Upper lobe of left lung (tissue), 6 donors: ENCODE results near the gene PPP1R26. TPM values are rescaled to one million over a fixed set of nuclear protein-coding genes. Genes with fewer than 3 reads are reported as not detected.
"Not testable (repeated sequence)": the region's sequence is repeated elsewhere in the genome, so short reads cannot be mapped to it uniquely, and the experiment has no call there.

Experiments used
- ATAC-seq, 2 donors: fragments of 200-7000 bp; cut with Tn5 transposase; one replicate each; pipeline ENCODE4 v1.9.1; 2022; ENCODE audit warnings: mild to moderate bottlenecking in 2 of 2, moderate library complexity in 2 of 2; ENCODE audit not compliant: low FRiP score in 2 of 2
- DNase-seq, 2 donors: peaks; one replicate each; pipeline ENCODE4 v3.0.0-alpha.2; 2019 to 2020
- H3K27ac ChIP-seq, 4 donors: fragments of 200-600 bp; sonication (generic); one replicate each; pipeline ENCODE4 v1.5.1; 2016 to 2019
- H3K27me3 ChIP-seq, 4 donors: fragments of 200-600 bp; sonication (generic); one replicate each; pipeline ENCODE4 v1.5.1; 2017 to 2019
- H3K36me3 ChIP-seq, 4 donors: fragments of 200-600 bp; sonication (generic); one replicate each; pipeline ENCODE4 v1.5.1; 2016 to 2019
- H3K4me1 ChIP-seq, 4 donors: fragments of 200-600 bp; sonication (generic); one replicate each; pipeline ENCODE4 v1.5.1; 2018 to 2019
- H3K4me3 ChIP-seq, 4 donors: fragments of 200-600 bp; sonication (generic); one replicate each; pipeline ENCODE4 v1.5.1; 2017 to 2019; ENCODE audit warnings: mild to moderate bottlenecking in 2 of 4, moderate library complexity in 1 of 4
- H3K9me3 ChIP-seq, 4 donors: fragments of 200-600 bp; sonication (generic); one replicate each; pipeline ENCODE4 v1.5.1; 2018 to 2019
- CTCF ChIP-seq, 6 experiments: fragments of 450-650 bp in 4 of 6; fragments of 200-600 bp in 2 of 6; sonication (generic) in 2 of 6; IDR thresholded peaks; one replicate each; pipeline ENCODE4 v1.5.1; 2016 to 2019; ENCODE audit warnings: antibody characterized with exemption in 6 of 6
- EP300 ChIP-seq, 4 donors: sonication (generic); formaldehyde crosslinking; IDR thresholded peaks; one replicate each; pipeline ENCODE4 v1.5.1; 2017; ENCODE audit warnings: antibody characterized with exemption in 4 of 4, control low read depth in 2 of 4
- POLR2A ChIP-seq, 4 donors: fragments of 450-650 bp; IDR thresholded peaks; one replicate each; pipeline ENCODE4 v1.5.1; 2016 to 2017; ENCODE audit warnings: antibody characterized with exemption in 4 of 4, mild to moderate bottlenecking in 2 of 4
- POLR2AphosphoS5 ChIP-seq, 2 donors: sonication (generic); formaldehyde crosslinking; IDR thresholded peaks; one replicate each; pipeline ENCODE4 v1.5.1; 2017; ENCODE audit warnings: antibody characterized with exemption in 2 of 2
- WGBS, 2 donors: methylation state at CpG; one replicate each; pipeline ENCODE4 v1.1.5; 2017 to 2018; 5-methylcytosine and 5-hydroxymethylcytosine counted together
- total RNA-seq, 6 donors: library from RNA; depleted of rRNA in 4 of 6; stranded (reverse); fragments of >200 nt in 4 of 6; gene quantifications; one replicate each; pipeline versions ENCODE4 v1.1.0 to v1.2.1, GENCODE V29; 2016 to 2021
- donor health status: DM: no; HTN: no; CAD: no; lungs with moderate emphysema.
- donor health status: DM: no; HTN: yes; CAD: no; lungs with severe emphysema.

PPP1R26 gene
- total RNA-seq, 6 donors from 2014 or later: 25.6 to 48.6 (median 33.8) TPM

GRCh38 chr9:135533674-135534073 is 54.1 kb downstream of the PPP1R26 start:
- Histone ChIP-seq H3K4me3 (no peak overlapping the region), H3K27me3 (no peaks in the 10 kb centered on the region), H3K9me3 (no peaks in the 10 kb centered on the region), H3K27ac (peak overlapping the region in 1 of 4 donors; percentile 31), H3K36me3 (no peaks in the 10 kb centered on the region), H3K4me1 (no peaks in the 10 kb centered on the region)
- WGBS, 2 donors: 88 to 92% methylated on average over 12 of the region's 12 CpGs
- no peak for ATAC-seq
- no peak for TF ChIP-seq POLR2AphosphoS5 (IDR thresholded peaks at IDR 0.05)
- TF ChIP-seq EP300 (IDR thresholded peaks at IDR 0.05): no peak
- TF ChIP-seq POLR2A (IDR thresholded peaks at IDR 0.05): no peak
- peak in 1 of 2 donors; percentile 45 for DNase-seq

DNA sequence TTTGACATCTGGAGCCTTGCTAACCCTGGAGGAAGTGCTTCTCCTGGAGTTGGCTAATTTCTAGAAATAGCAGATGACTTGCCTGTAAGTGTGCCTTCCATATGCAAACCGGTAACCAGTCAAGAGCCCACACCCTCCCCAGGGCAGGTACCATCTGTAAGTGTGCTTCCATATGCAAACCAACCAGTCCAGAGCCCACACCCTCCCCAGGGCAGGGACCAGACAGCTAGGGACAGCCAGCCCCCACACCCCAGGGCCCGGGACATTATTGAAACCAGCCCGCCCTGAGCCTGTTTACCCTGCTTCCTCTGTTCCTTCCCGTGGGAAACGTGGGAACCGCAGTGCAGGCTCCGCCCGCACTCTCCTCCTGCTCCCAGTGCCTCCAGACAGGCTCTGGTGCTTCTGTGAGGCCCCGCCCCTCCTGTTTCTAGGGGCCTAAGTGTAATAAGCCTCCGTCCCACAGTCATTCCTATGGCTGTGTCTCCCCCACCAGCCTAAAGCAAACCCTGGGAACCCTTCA is 54.7 kb downstream of the PPP1R26 start:
- not testable (repeated sequence) for H3K4me1 ChIP-seq, H3K27me3 ChIP-seq, DNase-seq, ATAC-seq, H3K4me3 ChIP-seq, H3K36me3 ChIP-seq, H3K9me3 ChIP-seq
- H3K27ac ChIP-seq: peak overlapping the region in 1 of 4 donors; percentile 31
- WGBS, 2 donors: 21 to 28% methylated on average over 3 to 10 of the region's 10 CpGs

GRCh38 chr9:135534826-135535225 is 55.2 kb downstream of the PPP1R26 start:
- H3K4me3 ChIP-seq, ATAC-seq, H3K27ac ChIP-seq, H3K4me1 ChIP-seq, H3K36me3 ChIP-seq, DNase-seq, H3K27me3 ChIP-seq, H3K9me3 ChIP-seq: not testable (repeated sequence)
- WGBS, 2 donors: 86 to 92% methylated on average over 3 to 4 of the region's 4 CpGs

DNA sequence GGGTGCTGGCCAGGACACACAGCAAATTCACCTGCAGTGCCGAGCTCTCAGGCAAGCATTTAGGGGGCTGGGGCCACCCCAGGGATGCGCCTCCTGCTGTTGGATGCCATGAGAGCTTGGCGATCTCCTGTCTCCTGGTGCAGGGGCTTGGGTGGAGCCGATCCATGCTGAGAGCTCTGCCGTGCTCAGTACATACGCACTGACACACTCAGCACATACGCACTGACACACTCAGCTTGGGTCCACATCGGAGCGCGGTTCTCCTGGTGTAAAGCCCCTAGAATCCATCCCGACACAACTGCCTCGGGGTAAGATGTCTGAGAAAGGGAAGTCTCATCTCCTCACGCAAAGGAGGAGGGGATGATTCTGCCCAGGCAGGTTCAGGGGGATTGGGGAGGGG is 56.0 kb downstream of the PPP1R26 start:
- WGBS, 2 donors: 80 to 85% methylated on average over 6 to 8 of the region's 13 CpGs
- H3K27me3 ChIP-seq, DNase-seq: not testable (repeated sequence)

GRCh38 chr9:135536216-135536615 is 56.6 kb downstream of the PPP1R26 start:
- no peak for ATAC-seq

More for the DNA sequence above, 56.0 kb downstream of the PPP1R26 start:
- not testable (repeated sequence) for ATAC-seq, H3K36me3 ChIP-seq, H3K27ac ChIP-seq, H3K4me1 ChIP-seq, H3K4me3 ChIP-seq, H3K9me3 ChIP-seq

More at GRCh38 chr9:135536216-135536615, 56.6 kb downstream of the PPP1R26 start:
- 72 to 78% methylated on average over 8 of the region's 8 CpGs for WGBS, 2 donors
- TF ChIP-seq EP300 (IDR thresholded peaks at IDR 0.05) (no peak), POLR2A (IDR thresholded peaks at IDR 0.05) (no peak), CTCF (IDR thresholded peaks at IDR 0.05) (no peak), POLR2AphosphoS5 (IDR thresholded peaks at IDR 0.05) (no peak)
- no peaks in the 10 kb centered on the region for H3K9me3 ChIP-seq
- no peaks in the 10 kb centered on the region for H3K27me3 ChIP-seq
- H3K36me3 ChIP-seq: no peaks in the 10 kb centered on the region
- H3K4me3 ChIP-seq: no peak overlapping the region
- H3K4me1 ChIP-seq: no peaks in the 10 kb centered on the region
- no peak overlapping the region for H3K27ac ChIP-seq
- no peak for DNase-seq

Other genes starting within 250 kb of the PPP1R26 start
- gene MRPS2, start 20.9 kb downstream of the PPP1R26 start, total RNA-seq: 10 to 100 TPM; 11.1 to 40.6 (median 26.3) TPM
- gene LCN1, start 41.7 kb downstream of the PPP1R26 start, total RNA-seq: not detected
- not detected for gene OBP2A, start 66.3 kb downstream of the PPP1R26 start, total RNA-seq
- gene PAEP, start 82.0 kb downstream of the PPP1R26 start, total RNA-seq: 1 to 10 TPM in 1 of 6 donors, not detected in 5; 6.3 TPM
- gene GLT6D1, start 159.8 kb downstream of the PPP1R26 start, total RNA-seq: not detected
- gene LCN9, start 183.5 kb downstream of the PPP1R26 start, total RNA-seq: not detected
- not detected for gene SOHLH1, start 219.7 kb downstream of the PPP1R26 start, total RNA-seq
- gene KCNT1, start 222.4 kb downstream of the PPP1R26 start, total RNA-seq: 1 to 10 TPM in 1 of 6 donors, under 1 TPM in 3, not detected in 2; 0.11 to 1.0 (median 0.31) TPM